A549 (cell line): Measurements from ENCODE around the gene SEL1L3. TPM values are rescaled to one million over a fixed set of nuclear protein-coding genes. Genes with fewer than 3 reads are reported as not detected.

Experiments used
- ATAC-seq, 2 experiments: fragments of 200-7000 bp in 1 of 2; fragments of >200 bp in 1 of 2; cut with Nextera tagmentation in 1 of 2; cut with Tn5 transposase in 1 of 2; 3 replicates each; pipeline versions ENCODE4 v1.8.0 to v1.9.1; 2018 to 2020; ENCODE audit warnings: mild to moderate bottlenecking in 1 of 2, moderate library complexity in 1 of 2
- CTCF ChIA-PET: fragments of 300-600 bp; sonication (Branson Sonifier 250); formaldehyde crosslinking; extraction: SDS; loops from one replicate; lab custom pipeline; 2021; ENCODE audit warnings: antibody characterized with exemption, inconsistent platforms; lab: Yijun Ruan, JAX
- POLR2A ChIA-PET: fragments of 350-600 bp; formaldehyde crosslinking; extraction: SDS; loops from one replicate; lab custom pipeline; 2021; ENCODE audit warnings: antibody characterized with exemption, inconsistent platforms; lab: Yijun Ruan, JAX
- DNase-seq, 2 experiments: peaks; one replicate each; pipeline versions ENCODE4 v3.0.0 to v3.0.0-alpha.2; 2011 to 2016; ENCODE audit warnings: low read depth in 1 of 2, low spot score in 1 of 2
- FAIRE-seq: peaks from 2 replicates; lab custom pipeline; 2011; peaks lifted over from hg19 to GRCh38; lab: Jason Lieb, UNC
- H3K27ac ChIP-seq, 2 experiments: fragments of >200 bp; sonication (Bioruptor Twin); formaldehyde crosslinking; 3 replicates each; pipeline ENCODE4 v1.5.1; 2016 to 2017
- H3K4me1 ChIP-seq: fragments of >200 bp; sonication (Bioruptor Twin); formaldehyde crosslinking; 3 replicates; pipeline ENCODE4 v1.6.1; 2016
- H3K4me2 ChIP-seq: fragments of >200 bp; sonication (Bioruptor Twin); formaldehyde crosslinking; 3 replicates; pipeline ENCODE4 v1.6.1; 2016
- H3K4me3 ChIP-seq: fragments of >200 bp; sonication (Bioruptor Twin); formaldehyde crosslinking; 3 replicates; pipeline ENCODE4 v1.5.1; 2016
- H3K9me3 ChIP-seq: fragments of >200 bp; sonication (Bioruptor Twin); formaldehyde crosslinking; 3 replicates; pipeline ENCODE4 v1.6.1; 2016
- BCL3 ChIP-seq: fragments of >200 bp; sonication (Bioruptor Twin); formaldehyde crosslinking; IDR thresholded peaks from 3 replicates; pipeline ENCODE4 v1.6.1; 2016
- CBX2 ChIP-seq: fragments of 200-600 bp; sonication (generic); IDR thresholded peaks from 2 replicates; pipeline ENCODE4 v1.6.1; 2016; ENCODE audit warnings: low read depth, mild to moderate bottlenecking, borderline replicate concordance
- CHD4 ChIP-seq: fragments of 200-600 bp; sonication (generic); IDR thresholded peaks from 2 replicates; pipeline ENCODE4 v1.6.1; 2016; ENCODE audit warnings: antibody characterized with exemption, mild to moderate bottlenecking, borderline replicate concordance
- EHMT2 ChIP-seq: fragments of 200-600 bp; sonication (generic); IDR thresholded peaks from 2 replicates; pipeline ENCODE4 v1.6.1; 2016; ENCODE audit warnings: antibody characterized with exemption, low read depth, mild to moderate bottlenecking, moderate library complexity
- ELK1 ChIP-seq: fragments of 150-350 bp; IDR thresholded peaks from 2 replicates; pipeline ENCODE4 v1.6.1; 2014; ENCODE audit warnings: low read depth, mild to moderate bottlenecking, low read length
- FOSL2 ChIP-seq, 2 experiments: fragments of 450-650 bp in 1 of 2; fragments of >200 bp in 1 of 2; sonication (Bioruptor Twin) in 1 of 2; formaldehyde crosslinking; IDR thresholded peaks; 2 replicates each; pipeline versions ENCODE4 v1.5.0 to v1.6.1; 2016 to 2020; ENCODE audit warnings: mild to moderate bottlenecking in 1 of 2, moderate library complexity in 1 of 2
- HDAC2 ChIP-seq: fragments of 200-600 bp; sonication (generic); IDR thresholded peaks from 2 replicates; pipeline ENCODE4 v1.6.1; 2016
- HEYL ChIP-seq: fragments of 250-450 bp; sonication (Bioruptor Pico); IDR thresholded peaks from 2 replicates; pipeline ENCODE4 v1.8.0; 2021; ENCODE audit warnings: mild to moderate bottlenecking, moderate library complexity
- KDM1A ChIP-seq: fragments of 200-600 bp; sonication (generic); IDR thresholded peaks from 2 replicates; pipeline ENCODE4 v1.6.1; 2016; ENCODE audit warnings: low read depth, mild to moderate bottlenecking
- MAFK ChIP-seq: fragments of 450-650 bp; IDR thresholded peaks from 2 replicates; pipeline ENCODE4 v1.6.1; 2014; ENCODE audit not compliant: partially characterized antibody
- MAX ChIP-seq: IDR thresholded peaks from 2 replicates; pipeline ENCODE4 v1.6.1; 2012
- MAZ ChIP-seq: fragments of 150-350 bp; IDR thresholded peaks from 2 replicates; pipeline ENCODE4 v1.6.1; 2014; ENCODE audit warnings: antibody characterized with exemption, low read depth, low read length, borderline replicate concordance
- NFE2L2 ChIP-seq: fragments of 150-350 bp; conservative IDR thresholded peaks from 2 replicates; pipeline ENCODE4 v1.6.1; 2014; ENCODE audit warnings: low read length
- POLR2A ChIP-seq: IDR thresholded peaks from 2 replicates; pipeline ENCODE4 v1.6.1; 2012; ENCODE audit warnings: mild to moderate bottlenecking, low read length
- RAD21 ChIP-seq, 2 experiments: fragments of >200 bp in 1 of 2; sonication (Bioruptor Twin) in 1 of 2; formaldehyde crosslinking in 1 of 2; IDR thresholded peaks in 1 of 2; conservative IDR thresholded peaks in 1 of 2; 2 replicates in 1 of 2; 3 replicates in 1 of 2; pipeline ENCODE4 v1.6.1; 2012 to 2018; ENCODE audit warnings: inconsistent platforms in 1 of 2
- SMC3 ChIP-seq: fragments of >200 bp; sonication (Bioruptor Twin); formaldehyde crosslinking; IDR thresholded peaks from 3 replicates; pipeline ENCODE4 v1.6.1; 2018; ENCODE audit warnings: inconsistent platforms
- TFCP2L1 ChIP-seq: fragments of 250-450 bp; sonication (Bioruptor Pico); IDR thresholded peaks from 2 replicates; pipeline ENCODE4 v1.5.0; 2021; ENCODE audit warnings: mild to moderate bottlenecking
- TP53 ChIP-seq: fragments of 250-450 bp; sonication (Bioruptor Pico); IDR thresholded peaks from 2 replicates; pipeline ENCODE4 v1.5.0; 2021; ENCODE audit warnings: mild to moderate bottlenecking, moderate library complexity
- USF2 ChIP-seq: fragments of 450-650 bp; IDR thresholded peaks from 2 replicates; pipeline ENCODE4 v1.6.1; 2014; ENCODE audit warnings: antibody characterized with exemption
- WGBS: methylation state at CpG from one replicate; pipeline ENCODE4 v1.1.6; 2017; ENCODE audit errors: missing lambda C conversion rate; 5-methylcytosine and 5-hydroxymethylcytosine counted together
- polyA plus RNA-seq, 4 experiments: library from polyadenylated mRNA; depleted of rRNA in 3 of 4; stranded (reverse); fragments of >200 nt; fragmentation: RNase III in 1 of 4; extraction: RNeasy Plus Mini Kit Qiagen cat#74134 plus additional on column Dnase treatment in 1 of 4; gene quantifications; 2 replicates in 3 of 4; 3 replicates in 1 of 4; pipeline ENCODE4 v1.2.3, GENCODE V29; 2011 to 2017
- TF ChIP-seq, protein P1 (sequence below): fragments of >200 bp; sonication (Bioruptor Twin); formaldehyde crosslinking; IDR thresholded peaks from 3 replicates; pipeline ENCODE4 v1.5.1; 2016

The SEL1L3 gene
- polyA plus RNA-seq, 2 of the 4 experiments (the other 2 are of a cell fraction) = 26.1 to 27.0 TPM

DNA sequence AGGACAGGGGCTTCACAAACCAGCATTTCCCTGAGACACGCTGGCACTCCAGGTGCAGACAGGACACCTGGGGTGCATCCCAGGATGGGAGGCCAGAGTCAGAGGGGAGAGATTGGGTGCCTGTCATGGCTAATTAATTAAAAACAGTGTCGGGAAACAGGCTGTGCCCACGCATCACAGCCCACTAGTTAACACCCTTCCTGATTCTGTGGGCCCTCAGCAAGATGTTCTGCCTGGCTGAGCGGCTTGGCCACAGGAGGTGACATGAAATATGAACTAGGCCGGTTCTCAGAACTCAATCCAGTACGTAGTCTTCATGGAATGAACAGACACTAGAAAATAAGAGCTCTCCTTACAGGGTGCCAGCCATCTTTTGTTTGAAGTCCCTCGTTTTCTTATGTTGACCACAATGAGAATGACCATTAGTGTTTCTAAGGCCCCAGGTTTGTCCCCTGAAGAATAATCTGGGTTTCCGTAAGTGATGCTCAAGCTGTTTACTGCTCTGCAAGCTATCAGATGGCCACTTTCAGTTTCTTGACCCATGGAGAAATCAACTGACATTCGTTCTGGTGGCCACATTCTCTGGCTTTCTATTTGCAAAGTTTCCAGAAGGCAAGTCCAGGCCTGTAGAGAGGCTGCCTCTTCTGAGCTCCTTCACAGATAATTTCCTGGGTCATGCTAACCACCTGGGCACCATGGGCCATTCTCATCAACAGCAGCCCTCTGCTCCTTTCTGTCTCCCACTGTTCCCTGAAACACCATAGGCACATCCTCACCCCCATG is 134.9 kb downstream of the SEL1L3 start:
- Histone ChIP-seq H3K27ac (no peak overlapping the region), H3K9me3 (no peaks in the 10 kb centered on the region), H3K4me3 (no peak overlapping the region), H3K4me2 (no peak overlapping the region), H3K4me1 (no peaks in the 10 kb centered on the region)
- WGBS = 80% methylated on average over 9 of the region's 9 CpGs
- no peak for ATAC-seq
- ChIA-PET CTCF (interaction anchor here (0.5 kb wide), 1 partner anchor 108 kb away, joined by 3 read pairs; no protein-coding TSS in a partner anchor), POLR2A (no interaction called here)
- FAIRE-seq = no peak
- no peak for TF ChIP-seq FOSL2 (IDR thresholded peaks at IDR 0.05)
- no peak for TF ChIP-seq FOSL2 (CRISPR knock-in tag; IDR thresholded peaks at IDR 0.05)
- no peak for TF ChIP-seq KDM1A
- no peak for TF ChIP-seq TP53
- TF ChIP-seq MAZ = no peak
- DNase-seq = no peak

GRCh38 chr4:25725870-25726269 is 136.9 kb downstream of the SEL1L3 start:
- TF ChIP-seq POLR2A (no peak), HDAC2 (no peak), USF2 (no peak), CHD4 (no peak), NFE2L2 (no peak), ELK1 (no peak), MAFK (no peak), HEYL (CRISPR knock-in tag) (no peak), BCL3 (no peak)
- TF ChIP-seq, protein P1, sequence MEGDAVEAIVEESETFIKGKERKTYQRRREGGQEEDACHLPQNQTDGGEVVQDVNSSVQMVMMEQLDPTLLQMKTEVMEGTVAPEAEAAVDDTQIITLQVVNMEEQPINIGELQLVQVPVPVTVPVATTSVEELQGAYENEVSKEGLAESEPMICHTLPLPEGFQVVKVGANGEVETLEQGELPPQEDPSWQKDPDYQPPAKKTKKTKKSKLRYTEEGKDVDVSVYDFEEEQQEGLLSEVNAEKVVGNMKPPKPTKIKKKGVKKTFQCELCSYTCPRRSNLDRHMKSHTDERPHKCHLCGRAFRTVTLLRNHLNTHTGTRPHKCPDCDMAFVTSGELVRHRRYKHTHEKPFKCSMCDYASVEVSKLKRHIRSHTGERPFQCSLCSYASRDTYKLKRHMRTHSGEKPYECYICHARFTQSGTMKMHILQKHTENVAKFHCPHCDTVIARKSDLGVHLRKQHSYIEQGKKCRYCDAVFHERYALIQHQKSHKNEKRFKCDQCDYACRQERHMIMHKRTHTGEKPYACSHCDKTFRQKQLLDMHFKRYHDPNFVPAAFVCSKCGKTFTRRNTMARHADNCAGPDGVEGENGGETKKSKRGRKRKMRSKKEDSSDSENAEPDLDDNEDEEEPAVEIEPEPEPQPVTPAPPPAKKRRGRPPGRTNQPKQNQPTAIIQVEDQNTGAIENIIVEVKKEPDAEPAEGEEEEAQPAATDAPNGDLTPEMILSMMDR = no peak
- no peak for ATAC-seq
- DNase-seq = no peak
- Histone ChIP-seq H3K9me3 (no peaks in the 10 kb centered on the region), H3K4me2 (no peak overlapping the region), H3K4me3 (no peak overlapping the region), H3K27ac (no peak overlapping the region), H3K4me1 (no peaks in the 10 kb centered on the region)
- POLR2A ChIA-PET = interaction anchor here (0.6 kb wide), 1 partner anchor 24 kb away, joined by 4 read pairs; no protein-coding TSS in a partner anchor
- FAIRE-seq = no peak
- CTCF ChIA-PET = no interaction called here
- 81% methylated on average over 7 of the region's 7 CpGs for WGBS

DNA sequence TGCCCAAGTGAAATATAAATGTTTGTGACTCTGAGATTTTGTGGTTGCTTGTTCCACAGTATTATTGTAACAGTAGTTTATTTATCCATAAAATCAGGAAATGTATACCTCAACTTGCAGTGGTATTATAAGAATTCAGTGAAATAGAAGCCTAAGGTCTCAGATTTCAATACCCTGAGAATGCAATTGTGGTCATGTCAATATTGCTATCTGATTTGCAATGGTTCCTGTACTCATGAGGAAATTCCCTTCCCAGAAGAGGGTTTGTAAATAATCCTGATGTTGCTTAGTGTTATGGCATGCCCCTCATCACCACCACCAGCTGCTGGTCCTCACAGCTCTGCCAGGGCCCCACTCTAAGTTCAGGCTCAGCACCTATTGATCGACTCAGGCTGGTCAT is 139.4 kb downstream of the SEL1L3 start:
- WGBS = 94% methylated on average over 1 of the region's 1 CpG
- Histone ChIP-seq H3K4me2 (no peak overlapping the region), H3K27ac (no peak overlapping the region), H3K4me1 (no peaks in the 10 kb centered on the region), H3K9me3 (no peaks in the 10 kb centered on the region), H3K4me3 (no peak overlapping the region)
- POLR2A ChIA-PET = no interaction called here
- FAIRE-seq (no peak), DNase-seq (no peak), ATAC-seq (no peak)
- TF ChIP-seq MAX (no peak), CBX2 (no peak), RAD21 (conservative IDR thresholded peaks at IDR 0.05 in 1 of 2, IDR thresholded peaks at IDR 0.05 in 1 of 2) (no peak), EHMT2 (no peak), MAFK (no peak), SMC3 (no peak), TFCP2L1 (no peak)
- CTCF ChIA-PET = no interaction called here
